Keratinocyte (primary cell): ENCODE results near the gene OR2J3. TPM values are rescaled to one million over a fixed set of nuclear protein-coding genes. Genes with fewer than 3 reads are reported as not detected.
"Not testable (repeated sequence)": the region's sequence is repeated elsewhere in the genome, so short reads cannot be mapped to it uniquely, and the experiment has no call there.

Experiments
- DNase-seq: peaks from one replicate; pipeline ENCODE4 v3.0.0-alpha.2; 2011; ENCODE audit warnings: low read depth, missing footprints, low spot score
- FAIRE-seq: peaks from 2 replicates; lab custom pipeline; 2011; peaks lifted over from hg19 to GRCh38; lab: Jason Lieb, UNC
- H2AFZ ChIP-seq: 2 replicates; pipeline ENCODE4 v1.6.0; 2012; ENCODE audit warnings: low read length, control low read depth, inconsistent platforms; ENCODE audit not compliant: control insufficient read depth
- H3K27ac ChIP-seq: 2 replicates; pipeline ENCODE4 v1.5.1; 2011; ENCODE audit warnings: low read length; ENCODE audit not compliant: control insufficient read depth, insufficient read depth
- H3K27me3 ChIP-seq: 3 replicates; pipeline ENCODE4 v1.6.0; 2011; ENCODE audit warnings: low read length; ENCODE audit not compliant: control insufficient read depth, insufficient read depth; ENCODE audit errors: extremely low read depth
- H3K36me3 ChIP-seq, 2 experiments: 2 replicates in 1 of 2; 3 replicates in 1 of 2; pipeline ENCODE4 v1.5.1; 2011; ENCODE audit warnings: low read length in 2 of 2, mild to moderate bottlenecking in 1 of 2; ENCODE audit not compliant: control insufficient read depth in 2 of 2, insufficient read depth in 2 of 2; ENCODE audit errors: extremely low read depth in 1 of 2
- H3K4me1 ChIP-seq: 3 replicates; pipeline ENCODE4 v1.5.1; 2011; ENCODE audit warnings: low read length; ENCODE audit not compliant: control insufficient read depth, insufficient read depth; ENCODE audit errors: extremely low read depth
- H3K4me2 ChIP-seq: 3 replicates; pipeline ENCODE4 v1.6.0; 2011; ENCODE audit warnings: low read depth, low read length; ENCODE audit not compliant: control insufficient read depth, insufficient read depth; ENCODE audit errors: extremely low read depth
- H3K4me3 ChIP-seq, 3 experiments: fragments of 200-600 bp in 1 of 3; sonication (generic) in 1 of 3; 2 replicates in 2 of 3; 3 replicates in 1 of 3; pipeline ENCODE4 v1.5.1; 2011 to 2016; ENCODE audit warnings: low read length in 3 of 3, mild to moderate bottlenecking in 3 of 3, control low read depth in 2 of 3, inconsistent platforms in 1 of 3, low read depth in 1 of 3, mixed read lengths in 1 of 3, mixed run types in 1 of 3, moderate library complexity in 1 of 3; ENCODE audit not compliant: control insufficient read depth in 2 of 3, insufficient read depth in 2 of 3; ENCODE audit errors: extremely low read depth in 1 of 3
- H3K79me2 ChIP-seq: 2 replicates; pipeline ENCODE4 v1.6.0; 2012; ENCODE audit warnings: low read length; ENCODE audit not compliant: control insufficient read depth, insufficient read depth
- H3K9ac ChIP-seq: 3 replicates; pipeline ENCODE4 v1.6.0; 2011; ENCODE audit warnings: low read length; ENCODE audit not compliant: control insufficient read depth, insufficient read depth; ENCODE audit errors: extremely low read depth
- H3K9me1 ChIP-seq: 3 replicates; pipeline ENCODE4 v1.6.0; 2011; ENCODE audit warnings: low read length; ENCODE audit not compliant: control insufficient read depth, insufficient read depth; ENCODE audit errors: extremely low read depth
- H3K9me3 ChIP-seq: 2 replicates; pipeline ENCODE4 v1.5.1; 2012; ENCODE audit warnings: low read depth, low read length; ENCODE audit not compliant: control insufficient read depth
- H4K20me1 ChIP-seq: 3 replicates; pipeline ENCODE4 v1.6.0; 2011; ENCODE audit warnings: low read length; ENCODE audit not compliant: control insufficient read depth, insufficient read depth; ENCODE audit errors: extremely low read depth
- CTCF ChIP-seq, 3 experiments: IDR thresholded peaks in 1 of 3; conservative IDR thresholded peaks in 1 of 3; optimal IDR thresholded peaks in 1 of 3; 2 replicates in 2 of 3; 3 replicates in 1 of 3; pipeline versions ENCODE3 to v1.5.1; 2011; ENCODE audit warnings: low read length in 3 of 3, mild to moderate bottlenecking in 3 of 3, moderate library complexity in 2 of 3, control low read depth in 1 of 3, inconsistent platforms in 1 of 3; ENCODE audit not compliant: insufficient read depth in 2 of 3; ENCODE audit errors: extremely low read depth in 1 of 3
- EZH2 ChIP-seq: IDR thresholded peaks from one replicate; pipeline ENCODE4 v1.6.1; 2012; ENCODE audit warnings: inconsistent platforms, mild to moderate bottlenecking, low read length, moderate library complexity
- dilution Hi-C: fragments of 300-500 bp; cut with MboI; formaldehyde crosslinking; loops from one replicate; pipeline ENCODE4 v1.7.0; 2020; ENCODE audit warnings: low sequenced_read_pairs; ENCODE audit not compliant: extremely low pct_ligation_motif_present
- polyA plus RNA-seq, 5 experiments: library from polyadenylated mRNA; depleted of rRNA in 3 of 5; stranded (reverse) in 3 of 5; stranded (forward) in 1 of 5; unstranded in 1 of 5; fragments of >200 nt; gene quantifications; 1 replicate in 1 of 5; 2 replicates in 3 of 5; 3 replicates in 1 of 5; pipeline versions ENCODE4 v1.2.1 to v1.2.3, GENCODE V29; 2011 to 2012; ENCODE audit warnings: missing spikeins in 2 of 5, low read depth in 1 of 5, low replicate concordance in 1 of 5

OR2J3 gene
- polyA plus RNA-seq, 1 donor (not counting 4 experiments of a cell fraction or from before 2014, with no cell fraction given), result not detected

DNA sequence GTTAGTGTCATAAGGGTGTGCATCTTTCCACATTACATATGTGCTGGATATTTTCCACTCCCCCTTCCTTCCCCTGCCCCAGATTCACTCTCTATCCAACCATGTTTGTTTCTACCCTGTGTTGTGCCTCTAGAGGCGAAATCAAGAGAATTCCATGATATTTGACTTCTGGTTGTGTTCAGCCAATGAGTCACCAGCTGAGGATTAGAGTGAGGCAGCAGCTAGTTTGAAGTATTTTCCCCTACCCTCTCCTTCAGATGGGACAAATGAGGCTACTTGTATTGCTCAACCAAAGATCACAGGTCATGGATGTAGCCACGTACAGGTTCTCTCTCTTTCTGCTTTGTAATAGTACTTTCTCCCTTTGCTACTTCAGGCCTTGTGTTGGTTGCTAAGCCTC, 38.3 kb downstream of the OR2J3 start:
- no peak for TF ChIP-seq EZH2
- TF ChIP-seq CTCF (optimal IDR thresholded peaks at IDR 0.05 in 1 of 3, IDR thresholded peaks at IDR 0.05 in 1 of 3, conservative IDR thresholded peaks at IDR 0.05 in 1 of 3; ENCODE audit: extremely low read depth in 1 of 3, insufficient read depth in 2 of 3, low read length in 3 of 3), result no peak
- H3K4me3 ChIP-seq, result no peak overlapping the region
- no peak overlapping the region for H2AFZ ChIP-seq
- DNase-seq (no peak), FAIRE-seq (no peak)
- H3K9ac ChIP-seq, result no peak overlapping the region
- no peaks in the 10 kb centered on the region for H3K79me2 ChIP-seq
- no peaks in the 10 kb centered on the region for H3K36me3 ChIP-seq
- H3K9me1 ChIP-seq, result no peaks in the 10 kb centered on the region
- dilution Hi-C loops, result no loop called here
- H3K27ac ChIP-seq, result no peak overlapping the region
- H3K4me1 ChIP-seq, result no peaks in the 10 kb centered on the region
- no peaks in the 10 kb centered on the region for H3K27me3 ChIP-seq
- no peaks in the 10 kb centered on the region for H3K9me3 ChIP-seq
- no peaks in the 10 kb centered on the region for H4K20me1 ChIP-seq
- no peak overlapping the region for H3K4me2 ChIP-seq

DNA sequence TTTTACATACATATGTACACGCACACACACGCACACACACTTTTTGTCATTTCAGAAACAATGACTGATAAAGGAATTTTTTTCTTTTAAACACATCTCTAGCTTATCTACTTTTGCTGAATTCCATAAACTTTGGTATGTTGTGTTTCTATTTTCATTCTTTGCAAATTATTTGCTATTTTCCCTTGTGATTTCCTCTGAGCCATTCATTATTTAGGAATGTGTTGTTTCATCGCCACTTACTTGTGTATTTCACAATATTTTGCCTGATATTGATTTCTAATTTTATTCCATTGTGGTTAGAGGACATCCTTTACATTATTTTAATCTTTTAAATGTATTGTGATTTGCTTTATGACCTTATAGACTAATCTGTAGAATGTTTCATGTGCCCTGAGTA, 39.2 kb downstream of the OR2J3 start:
- FAIRE-seq, result no peak
- no peaks in the 10 kb centered on the region for H3K9me3 ChIP-seq
- H3K79me2 ChIP-seq, result no peaks in the 10 kb centered on the region
- no peak overlapping the region for H2AFZ ChIP-seq
- H3K36me3 ChIP-seq, result no peaks in the 10 kb centered on the region
- no peaks in the 10 kb centered on the region for H3K9me1 ChIP-seq
- no peaks in the 10 kb centered on the region for H3K27me3 ChIP-seq
- no peak overlapping the region for H3K4me2 ChIP-seq
- no peak overlapping the region for H3K9ac ChIP-seq
- dilution Hi-C loops, result no loop called here
- H3K27ac ChIP-seq, result no peak overlapping the region
- TF ChIP-seq EZH2 (no peak), CTCF (optimal IDR thresholded peaks at IDR 0.05 in 1 of 3, IDR thresholded peaks at IDR 0.05 in 1 of 3, conservative IDR thresholded peaks at IDR 0.05 in 1 of 3; ENCODE audit: extremely low read depth in 1 of 3, insufficient read depth in 2 of 3, low read length in 3 of 3) (no peak)
- no peak for DNase-seq
- H3K4me1 ChIP-seq, result no peaks in the 10 kb centered on the region
- no peaks in the 10 kb centered on the region for H4K20me1 ChIP-seq
- H3K4me3 ChIP-seq, result no peak overlapping the region

- H3K27ac ChIP-seq, H2AFZ ChIP-seq, H3K27me3 ChIP-seq, dilution Hi-C loops, H3K4me3 ChIP-seq, H4K20me1 ChIP-seq, H3K79me2 ChIP-seq, H3K9me3 ChIP-seq, H3K4me2 ChIP-seq, H3K9me1 ChIP-seq, H3K36me3 ChIP-seq, H3K4me1 ChIP-seq, FAIRE-seq, DNase-seq, H3K9ac ChIP-seq: not testable (repeated sequence)
These were observed 41.6 kb downstream of the OR2J3 start for GRCh38 chr6:29149444-29149843.
